Transverse colon (tissue), 4 donors: ENCODE results near the gene PRKCB. TPM values are rescaled to one million over a fixed set of nuclear protein-coding genes. Genes with fewer than 3 reads are reported as not detected.

Experiments used
- DNase-seq: peaks from one replicate; pipeline ENCODE4 v3.0.0-alpha.2; 2019
- H3K27ac ChIP-seq, 4 donors: fragments of 200-600 bp; sonication (generic); 2 replicates each; pipeline ENCODE4 v1.5.1; 2016 to 2018; ENCODE audit warnings: inconsistent platforms in 4 of 4
- H3K27me3 ChIP-seq: fragments of 200-600 bp; sonication (generic); 2 replicates; pipeline ENCODE4 v1.5.1; 2017; ENCODE audit warnings: inconsistent platforms
- H3K36me3 ChIP-seq, 4 donors: fragments of 200-600 bp; sonication (generic); 2 replicates each; pipeline ENCODE4 v1.5.1; 2017 to 2019; ENCODE audit warnings: inconsistent platforms in 4 of 4
- H3K4me1 ChIP-seq, 4 donors: fragments of 200-600 bp; sonication (generic); 2 replicates each; pipeline ENCODE4 v1.5.1; 2017 to 2020; ENCODE audit warnings: inconsistent platforms in 4 of 4
- H3K4me3 ChIP-seq, 4 donors: fragments of 200-600 bp; sonication (generic); 1 replicate in 1 of 4; 2 replicates in 3 of 4; pipeline versions ENCODE4 v1.5.1 to v1.6.1; 2017 to 2019; ENCODE audit warnings: inconsistent platforms in 4 of 4
- H3K9me3 ChIP-seq, 2 donors: fragments of 200-600 bp; sonication (generic); 2 replicates each; pipeline ENCODE4 v1.5.1; 2017 to 2019; ENCODE audit warnings: inconsistent platforms in 2 of 2
- CTCF ChIP-seq, 5 experiments: fragments of 200-600 bp in 3 of 5; fragments of 450-650 bp in 2 of 5; sonication (generic) in 3 of 5; IDR thresholded peaks; 1 replicate in 2 of 5; 2 replicates in 3 of 5; pipeline ENCODE4 v1.5.1; 2016 to 2017; ENCODE audit warnings: antibody characterized with exemption in 5 of 5, inconsistent platforms in 3 of 5, mild to moderate bottlenecking in 2 of 5, moderate library complexity in 1 of 5
- EP300 ChIP-seq: sonication (generic); formaldehyde crosslinking; IDR thresholded peaks from one replicate; pipeline ENCODE4 v1.6.1; 2017; ENCODE audit warnings: antibody characterized with exemption, low read depth
- POLR2A ChIP-seq: fragments of 450-650 bp; IDR thresholded peaks from one replicate; pipeline ENCODE4 v1.6.1; 2016; ENCODE audit warnings: antibody characterized with exemption, mild to moderate bottlenecking, moderate library complexity
- POLR2AphosphoS5 ChIP-seq, 3 donors: sonication (generic); formaldehyde crosslinking; IDR thresholded peaks; one replicate each; pipeline ENCODE4 v1.6.1; 2016; ENCODE audit warnings: antibody characterized with exemption in 3 of 3
- WGBS, 2 donors: methylation state at CpG; one replicate each; pipeline ENCODE4 v1.1.5; 2018; ENCODE audit warnings: low coverage in 1 of 2; 5-methylcytosine and 5-hydroxymethylcytosine counted together
- in situ Hi-C, 4 donors: fragments of 200-750 bp; cut with MboI; loops; one replicate each; pipeline versions ENCODE4 v1.15.0 to v1.15.1; 2017; ENCODE audit warnings: low sequenced_read_pairs in 3 of 4, low pct_ligation_motif_present in 1 of 4, low pct_unique_long_range_greater_than_20kb in 1 of 4
- intact Hi-C: fragments of 100-400 bp; cut with DNase I; formaldehyde crosslinking; loops from one replicate; pipeline ENCODE4 v1.15.1; 2023; ENCODE audit warnings: low total_unique reads
- total RNA-seq, 4 donors: library from RNA; depleted of rRNA; stranded (reverse); fragments of >200 nt; gene quantifications; one replicate each; pipeline ENCODE4 v1.1.0, GENCODE V29; 2016

The PRKCB gene
- total RNA-seq, 4 donors from 2014 or later: 9.0 to 28.3 (median 15.2) TPM

GRCh38 chr16:24216961-24217360 lies 381.2 kb downstream of the PRKCB start:
- no peaks in the 10 kb centered on the region for H3K4me1 ChIP-seq
- TF ChIP-seq POLR2A (no peak), CTCF (IDR thresholded peaks at IDR 0.05) (no peak), EP300 (no peak), POLR2AphosphoS5 (IDR thresholded peaks at IDR 0.05) (no peak)
- intact Hi-C loops: no loop called here
- DNase-seq: no peak
- H3K9me3 ChIP-seq: no peaks in the 10 kb centered on the region
- no peaks in the 10 kb centered on the region for H3K27me3 ChIP-seq
- in situ Hi-C loops: no loop called here
- no peaks in the 10 kb centered on the region for H3K36me3 ChIP-seq
- H3K27ac ChIP-seq: no peak overlapping the region
- H3K4me3 ChIP-seq: no peak overlapping the region

DNA sequence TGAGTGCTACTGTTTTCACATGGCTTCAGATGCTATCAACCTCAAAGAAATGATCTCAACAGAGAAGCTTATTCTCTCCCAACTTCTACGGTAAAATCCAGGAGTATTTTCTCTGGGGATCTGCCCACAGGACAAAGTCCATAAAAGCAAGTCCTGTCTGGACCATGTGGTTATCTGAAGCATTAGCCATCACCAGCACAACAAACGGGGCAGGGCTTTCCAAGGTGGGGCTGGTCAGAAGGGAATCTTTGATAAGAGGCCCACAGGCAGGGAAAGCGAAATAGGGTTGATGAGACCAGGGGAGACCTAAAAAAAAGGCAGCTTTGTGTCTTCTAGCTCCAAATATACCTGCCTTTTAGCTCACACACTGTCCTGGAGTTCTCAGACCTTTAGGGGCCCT lies 381.7 kb downstream of the PRKCB start:
- Histone ChIP-seq H3K4me3 (no peak overlapping the region), H3K9me3 (no peaks in the 10 kb centered on the region), H3K4me1 (no peaks in the 10 kb centered on the region), H3K36me3 (no peaks in the 10 kb centered on the region), H3K27me3 (no peaks in the 10 kb centered on the region), H3K27ac (no peak overlapping the region)
- 57 to 60% methylated on average over 1 to 3 of the region's 3 CpGs for WGBS, 2 donors
- TF ChIP-seq CTCF (IDR thresholded peaks at IDR 0.05) (no peak), POLR2A (no peak), EP300 (no peak), POLR2AphosphoS5 (IDR thresholded peaks at IDR 0.05) (no peak)
- in situ Hi-C loops (no loop called here), intact Hi-C loops (no loop called here)
- no peak for DNase-seq

- intact Hi-C loops (no loop called here), in situ Hi-C loops (no loop called here)
- Histone ChIP-seq H3K36me3 (no peaks in the 10 kb centered on the region), H3K27me3 (no peaks in the 10 kb centered on the region), H3K9me3 (no peaks in the 10 kb centered on the region), H3K4me3 (no peak overlapping the region), H3K4me1 (no peaks in the 10 kb centered on the region), H3K27ac (no peak overlapping the region)
- 92 to 100% methylated on average over 1 to 4 of the region's 4 CpGs for WGBS, 2 donors
- TF ChIP-seq EP300: no peak
- TF ChIP-seq POLR2A: no peak
- TF ChIP-seq POLR2AphosphoS5 (IDR thresholded peaks at IDR 0.05): no peak
- TF ChIP-seq CTCF (IDR thresholded peaks at IDR 0.05): no peak
- DNase-seq: no peak
Observed at GRCh38 chr16:24218299-24218698, 382.5 kb downstream of the PRKCB start.

- Histone ChIP-seq H3K27me3 (no peaks in the 10 kb centered on the region), H3K36me3 (no peaks in the 10 kb centered on the region), H3K4me1 (no peaks in the 10 kb centered on the region), H3K4me3 (no peak overlapping the region), H3K9me3 (no peaks in the 10 kb centered on the region), H3K27ac (no peak overlapping the region)
- in situ Hi-C loops: no loop called here
- no peak for TF ChIP-seq CTCF (IDR thresholded peaks at IDR 0.05)
- no peak for TF ChIP-seq POLR2AphosphoS5 (IDR thresholded peaks at IDR 0.05)
- TF ChIP-seq POLR2A: no peak
- no peak for TF ChIP-seq EP300
- 93 to 94% methylated on average over 2 of the region's 2 CpGs for WGBS, 2 donors
- intact Hi-C loops: no loop called here
- DNase-seq: no peak
Observed at GRCh38 chr16:24221219-24221618, 385.4 kb downstream of the PRKCB start.
